GM19240 (cell line): ENCODE measurements around the gene HOXB2.

Experiments
- DNase-seq: peaks from one replicate; pipeline ENCODE4 v3.0.0; 2011; ENCODE audit warnings: low spot score; ENCODE audit not compliant: insufficient read length

Gene HOXB2

DNA sequence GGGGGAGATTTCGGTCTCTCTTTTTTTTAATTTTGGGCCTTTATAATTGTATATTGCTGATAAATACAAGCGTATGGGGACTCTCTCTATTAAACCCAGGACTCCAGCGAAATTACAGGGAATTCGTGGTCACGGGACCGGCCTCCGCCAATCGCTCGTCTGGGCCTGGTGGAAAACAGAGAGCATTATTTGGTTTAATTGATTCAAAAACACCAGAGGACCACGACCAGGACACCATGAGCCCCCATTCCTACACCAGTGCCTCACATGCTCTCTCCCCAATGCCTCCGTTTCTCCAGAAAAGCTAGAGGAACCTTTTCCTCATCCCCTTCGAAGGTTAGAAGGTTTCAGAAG lies at the start of gene HOXB2:
HOXB2 (minus strand) TSS at position 88 of the 354 bp plus-strand sequence. CDS start 198 bp downstream, outside the sequence.
- DNase-seq: no peak

DNA sequence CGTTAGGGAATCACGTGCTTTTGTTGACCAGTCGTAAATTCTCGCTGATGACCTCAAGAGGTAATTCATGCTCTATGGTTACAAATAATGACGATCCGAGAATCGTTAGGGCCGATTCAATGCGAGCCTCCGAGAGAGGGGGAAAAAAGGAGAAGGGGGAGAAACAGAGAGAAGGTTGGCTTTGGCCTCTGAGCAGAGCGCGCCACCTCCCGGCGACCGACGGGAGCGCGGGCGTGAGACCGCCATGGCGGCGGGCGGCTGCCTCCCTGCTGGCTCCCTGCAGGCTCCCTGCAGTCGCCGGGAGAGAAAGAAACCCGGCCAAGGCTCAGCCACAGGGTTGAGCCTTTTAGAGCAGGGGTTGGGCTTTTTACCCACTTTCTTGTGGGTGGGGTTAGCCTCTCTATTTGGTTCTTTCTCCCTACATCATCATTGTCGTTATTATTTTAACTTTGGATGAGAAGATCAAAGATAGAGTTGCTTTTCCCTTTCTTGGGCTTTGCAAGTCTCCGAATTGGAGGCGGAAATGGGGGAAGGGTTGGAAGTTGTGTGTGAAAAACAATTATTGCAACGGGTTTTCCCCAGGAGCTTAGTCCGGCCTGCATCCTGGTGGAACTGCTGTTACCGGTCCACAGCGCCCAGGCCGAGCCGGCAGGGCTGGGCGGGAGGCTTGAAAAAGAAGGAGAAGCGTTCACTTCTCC lies 49.1 kb upstream of the HOXB2 start:
- DNase-seq: peak; percentile 78

GRCh38 chr17:48593126-48593829 lies 48.4 kb upstream of the HOXB2 start, which contains the start of gene HOXB5:
HOXB5 (minus strand) TSS chr17:48593779; CDS start chr17:48593682, 97 bp downstream.
- DNase-seq: no peak

GRCh38 chr17:48592577-48592976 lies 47.7 kb upstream of the HOXB2 start:
- DNase-seq: no peak

DNA sequence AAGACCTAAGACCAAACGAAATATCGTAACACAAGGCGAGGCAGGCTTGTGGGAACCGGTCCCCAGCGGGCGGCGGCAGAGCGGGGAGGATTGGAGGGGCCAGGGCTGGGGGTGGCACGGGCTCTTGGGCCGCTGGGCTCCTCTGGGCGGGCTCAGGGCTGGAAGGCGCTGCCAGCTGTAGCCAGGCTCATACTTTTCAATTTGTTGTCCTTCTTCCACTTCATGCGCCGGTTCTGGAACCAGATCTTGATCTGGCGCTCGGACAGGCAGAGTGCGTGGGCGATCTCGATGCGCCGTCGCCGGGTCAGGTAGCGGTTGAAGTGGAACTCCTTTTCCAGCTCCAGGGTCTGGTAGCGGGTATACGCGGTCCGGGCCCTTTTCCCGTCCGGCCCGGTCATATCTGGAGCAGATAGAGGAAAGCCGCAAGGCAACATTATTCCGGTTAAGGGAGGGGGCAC lies 47.2 kb upstream of the HOXB2 start:
- DNase-seq: no peak

GRCh38 chr17:48591255-48592056 lies 46.5 kb upstream of the HOXB2 start:
- DNase-seq: no peak

DNA sequence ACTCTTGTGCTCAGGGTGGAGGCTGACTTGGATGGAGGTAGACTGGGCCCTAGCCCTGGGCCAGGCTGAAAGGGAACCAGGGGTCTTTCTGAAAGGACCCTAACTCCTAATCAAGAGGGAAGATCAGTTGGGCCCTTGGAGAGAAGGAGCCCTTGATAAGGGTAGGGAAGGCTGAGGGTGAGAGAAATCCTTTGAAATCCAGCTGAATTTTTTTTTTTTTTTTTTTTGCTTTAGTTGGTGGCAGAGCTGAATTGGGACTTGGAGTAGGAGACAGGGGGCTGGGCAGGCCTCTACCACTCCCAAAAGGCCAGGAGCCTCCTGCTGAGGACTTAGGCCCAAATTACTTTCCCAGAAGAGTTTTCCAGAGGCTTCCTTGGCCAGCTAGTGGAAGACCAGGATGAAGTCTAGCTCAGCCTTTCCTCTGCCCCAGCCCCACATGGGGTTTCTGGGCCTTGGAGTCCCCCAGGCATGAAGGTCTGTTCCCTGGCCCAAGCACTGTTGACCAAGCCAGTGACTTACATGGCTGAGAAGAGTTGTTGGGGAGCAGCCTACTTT lies 45.8 kb upstream of the HOXB2 start:
- DNase-seq: no peak

GRCh38 chr17:48589831-48590606 lies 45.1 kb upstream of the HOXB2 start, which contains the start of gene HOXB3:
HOXB3 (minus strand) TSS chr17:48590241; CDS start chr17:48552474, 37,767 bp downstream.
- no peak for DNase-seq

- DNase-seq: no peak
Measured at GRCh38 chr17:48589060-48589830, 44.3 kb upstream of the HOXB2 start.

- DNase-seq: no peak
Measured at GRCh38 chr17:48588528-48588927, 43.6 kb upstream of the HOXB2 start.

DNA sequence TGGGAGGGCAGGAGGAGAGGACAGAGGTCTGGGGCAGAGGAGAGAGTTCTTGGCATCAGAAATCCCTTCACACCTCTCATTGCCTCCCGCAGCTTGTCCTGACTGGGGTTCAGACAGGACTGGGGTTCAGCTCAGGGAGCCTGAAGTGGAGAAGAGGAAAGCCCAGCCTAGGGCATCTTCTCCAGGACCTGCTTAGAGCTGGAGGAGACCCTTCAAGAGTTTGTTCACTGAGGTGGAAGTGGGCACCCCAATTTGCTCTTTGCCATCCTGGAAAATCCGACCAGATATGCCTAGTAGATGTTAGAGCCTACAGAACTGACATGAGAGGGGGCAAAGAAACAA lies 43.1 kb upstream of the HOXB2 start:
- no peak for DNase-seq

DNA sequence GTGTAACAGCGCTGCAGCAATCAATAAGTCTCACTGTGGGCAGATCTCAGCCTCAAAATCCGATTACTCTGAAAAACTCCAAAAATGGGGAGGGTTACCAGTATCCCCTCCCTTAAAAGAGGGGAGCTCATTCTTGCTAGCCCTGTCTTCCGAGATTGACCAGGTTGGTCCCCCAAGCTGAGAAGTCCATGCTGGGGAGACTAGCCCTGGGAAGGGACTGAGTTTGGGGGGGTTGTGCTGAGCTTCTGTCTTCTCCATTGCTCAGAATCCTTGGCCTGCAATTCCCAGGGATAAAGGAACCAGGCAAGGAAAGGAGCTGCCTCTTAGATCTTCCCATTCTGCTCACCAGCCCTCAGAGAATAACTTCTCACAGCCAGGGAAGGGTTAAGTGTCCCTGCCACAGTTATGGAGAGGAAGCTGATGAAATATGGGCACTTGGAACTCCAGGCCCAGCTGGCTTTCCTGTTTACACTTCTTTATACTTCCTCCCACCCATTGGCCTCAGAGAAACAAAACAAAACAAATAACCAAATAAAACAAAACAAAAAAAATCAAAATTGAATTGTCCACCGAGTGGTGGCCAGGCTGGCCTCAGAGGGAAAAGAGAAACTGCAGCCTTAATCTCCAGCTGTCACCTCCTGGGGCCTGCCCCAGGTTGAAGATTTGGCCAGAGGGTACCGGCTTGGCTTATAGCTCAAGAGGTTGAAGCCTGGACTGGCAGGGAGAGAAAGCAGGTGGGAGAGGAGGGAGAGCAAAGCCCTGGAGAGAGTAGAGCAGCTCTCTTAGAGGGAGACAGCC lies 42.6 kb upstream of the HOXB2 start:
- DNase-seq: no peak

DNA sequence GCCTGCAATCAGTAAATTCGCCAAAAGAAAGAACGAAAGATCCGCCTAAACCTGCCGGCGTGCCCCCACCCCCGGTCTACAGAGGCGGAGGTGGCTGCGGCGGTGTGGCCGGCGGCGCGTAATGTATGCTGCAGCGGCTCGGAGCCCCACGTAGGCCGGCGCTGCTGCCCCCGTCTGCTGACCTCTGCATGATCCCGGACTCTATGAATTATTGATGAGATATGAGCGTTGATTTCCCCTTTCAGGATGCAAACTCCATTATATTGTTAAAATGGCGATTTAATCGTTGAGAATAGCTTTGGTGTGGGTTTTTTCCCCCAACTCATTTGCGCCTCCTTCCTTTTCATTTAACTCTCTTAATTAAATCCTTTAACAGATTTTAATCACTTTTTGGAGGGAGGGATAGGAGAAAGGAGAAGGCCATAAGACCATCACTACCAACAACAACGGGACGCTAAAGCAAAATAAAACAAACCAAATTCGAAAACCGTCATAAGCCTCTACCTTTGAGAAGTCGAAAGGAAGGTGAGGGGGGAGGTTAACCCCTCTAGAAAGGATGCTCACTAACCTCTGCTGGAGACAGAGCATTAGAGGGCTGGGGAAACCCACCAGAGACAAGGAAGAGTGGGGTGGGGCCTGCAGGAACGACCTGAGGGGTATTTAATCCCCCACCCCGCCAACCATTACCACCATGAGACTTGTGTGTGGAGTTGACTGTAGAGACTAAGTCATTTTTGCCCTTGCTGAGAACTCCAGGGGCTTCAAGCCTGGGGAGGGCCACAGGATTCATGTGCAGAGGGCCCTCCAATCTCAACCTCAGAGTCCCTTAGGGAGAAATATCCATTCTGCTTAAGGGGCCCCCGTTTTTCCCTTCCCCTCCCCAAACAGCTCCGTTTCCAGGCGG lies 41.7 kb upstream of the HOXB2 start:
- no peak for DNase-seq

- DNase-seq: no peak
Measured at GRCh38 chr17:48584223-48584741, 39.4 kb upstream of the HOXB2 start.

DNA sequence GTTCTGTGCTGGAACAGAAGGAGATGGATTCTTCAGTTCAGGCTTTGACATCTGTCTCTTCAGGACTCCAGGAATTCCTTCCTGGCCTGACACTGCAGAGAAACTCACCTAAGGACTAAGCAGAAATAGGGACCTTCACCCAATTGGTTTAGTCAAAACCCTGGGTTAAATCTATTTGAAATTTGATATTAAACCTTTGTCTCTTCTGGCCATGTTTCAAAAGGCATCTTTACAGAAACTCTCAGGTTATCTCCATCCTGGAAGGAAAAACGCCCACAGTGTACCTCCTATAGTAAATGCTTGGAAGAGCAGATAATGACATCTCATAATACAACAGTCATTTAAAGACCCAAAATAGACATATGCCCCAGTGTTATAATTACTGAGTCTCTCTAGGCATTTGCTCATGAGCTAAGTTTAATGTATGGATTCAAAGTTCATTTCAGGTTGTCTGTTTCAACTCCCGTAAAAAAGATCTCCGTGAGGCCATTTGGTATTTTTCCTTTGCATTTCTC lies 38.9 kb upstream of the HOXB2 start:
- no peak for DNase-seq

GRCh38 chr17:48582750-48583069 lies 37.8 kb upstream of the HOXB2 start:
- no peak for DNase-seq

DNA sequence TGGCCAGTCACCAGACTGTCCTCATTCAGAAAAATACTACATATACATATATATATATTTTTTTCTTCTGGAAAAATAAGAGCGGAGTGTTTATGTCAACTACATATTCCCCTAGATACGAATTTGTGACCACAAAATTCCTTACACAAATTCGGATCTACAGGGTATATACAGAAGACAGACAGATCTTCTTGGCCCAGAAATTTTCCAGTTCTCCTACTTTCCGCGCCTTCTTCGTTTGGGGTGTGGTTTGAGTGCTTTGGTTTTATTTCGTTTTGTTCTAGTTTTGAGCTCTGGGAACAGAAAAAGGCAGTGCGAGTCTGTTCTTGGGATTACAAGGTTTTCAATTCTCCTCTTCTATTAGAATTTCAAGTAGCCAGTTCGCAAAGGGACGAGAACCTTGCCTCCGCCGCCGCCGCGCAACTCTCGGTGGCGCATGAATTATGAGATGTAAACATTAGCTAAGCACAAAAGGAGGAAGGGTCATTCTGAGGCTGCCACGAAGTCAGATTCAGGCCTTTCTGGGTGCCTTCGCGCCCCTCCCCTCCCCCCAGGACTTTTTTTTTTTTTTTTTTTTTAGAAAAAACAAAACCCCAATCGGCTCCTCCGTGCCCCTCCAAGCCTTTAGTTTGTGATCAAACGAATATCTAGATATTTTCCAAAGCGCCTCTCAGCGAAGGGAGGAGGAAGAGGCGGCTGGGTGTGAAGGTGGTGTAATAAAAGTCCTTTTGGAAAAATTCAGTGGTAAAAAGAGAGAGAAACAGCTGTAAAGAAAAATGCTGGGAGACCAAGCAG lies 35.0 kb upstream of the HOXB2 start:
- no peak for DNase-seq
